Panc1 (cell line): Measurements from ENCODE around the gene IL32. TPM values are rescaled to one million over a fixed set of nuclear protein-coding genes. Genes with fewer than 3 reads are reported as not detected.

Experiments
- ATAC-seq: fragments of 200-7000 bp; cut with Tn5 transposase; 2 replicates; pipeline ENCODE4 v1.9.1; 2020; ENCODE audit warnings: mild to moderate bottlenecking, moderate library complexity
- BruUV-seq: library from RNA; stranded (reverse); fragments of 400-500 nt; replicated peaks from 2 replicates; lab custom pipeline; 2021; lab: Mats Ljungman, UMichigan
- CTCF ChIA-PET: fragments of 300-600 bp; sonication (Branson Sonifier 250); formaldehyde crosslinking; loops from one replicate; lab custom pipeline; 2022; ENCODE audit warnings: antibody characterized with exemption; lab: Charles Lee
- POLR2A ChIA-PET: fragments of 300-600 bp; sonication (Branson Sonifier 250); formaldehyde crosslinking; loops from one replicate; lab custom pipeline; 2022; ENCODE audit warnings: antibody characterized with exemption; lab: Charles Lee
- DNase-seq: peaks from one replicate; pipeline ENCODE4 v3.0.0-alpha.2; 2010; ENCODE audit warnings: low read depth, low spot score
- H3K27ac ChIP-seq: 2 replicates; pipeline ENCODE4 v1.5.1; 2011; ENCODE audit warnings: mild to moderate bottlenecking, low read length, inconsistent platforms
- H3K27me3 ChIP-seq: fragments of 200-500 bp; sonication (Bioruptor generic); 2 replicates; pipeline ENCODE4 v1.6.0; 2014; ENCODE audit warnings: low read length, inconsistent platforms; ENCODE audit not compliant: control insufficient read depth, insufficient read depth
- H3K36me3 ChIP-seq: fragments of 200-500 bp; sonication (Bioruptor generic); 2 replicates; pipeline ENCODE4 v1.5.1; 2014; ENCODE audit warnings: inconsistent platforms, mild to moderate bottlenecking, low read length, moderate library complexity; ENCODE audit not compliant: control insufficient read depth, insufficient read depth
- H3K4me1 ChIP-seq: 2 replicates; pipeline ENCODE4 v1.5.1; 2011; ENCODE audit warnings: inconsistent platforms, mild to moderate bottlenecking, low read length, moderate library complexity; ENCODE audit not compliant: control insufficient read depth, insufficient read depth
- H3K4me3 ChIP-seq, 2 experiments: 2 replicates each; pipeline ENCODE4 v1.5.1; 2011 to 2012; ENCODE audit warnings: low read depth in 2 of 2, low read length in 2 of 2, mild to moderate bottlenecking in 2 of 2, inconsistent platforms in 1 of 2, moderate library complexity in 1 of 2
- H3K9me3 ChIP-seq: fragments of 200-500 bp; sonication (Bioruptor generic); 2 replicates; pipeline ENCODE4 v1.5.1; 2014; ENCODE audit warnings: low read depth, mild to moderate bottlenecking, inconsistent platforms, low read length, moderate library complexity; ENCODE audit not compliant: control insufficient read depth, insufficient read depth
- POLR2AphosphoS5 ChIP-seq: IDR thresholded peaks from 2 replicates; pipeline ENCODE4 v1.6.1; 2012; ENCODE audit warnings: mild to moderate bottlenecking, low read depth, low read length, moderate library complexity
- SIN3A ChIP-seq: IDR thresholded peaks from 2 replicates; pipeline ENCODE4 v1.6.1; 2012; ENCODE audit warnings: low read depth, mild to moderate bottlenecking, low read length, moderate library complexity, borderline replicate concordance; ENCODE audit not compliant: insufficient read depth
- TCF7L2 ChIP-seq: IDR thresholded peaks from 2 replicates; pipeline ENCODE4 v1.6.1; 2011; ENCODE audit warnings: mild to moderate bottlenecking, low read depth, low read length, inconsistent platforms
- in situ Hi-C: cut with HindIII; loops from 2 replicates; pipeline ENCODE4 v1.10.0; 2016; ENCODE audit warnings: low sequenced_read_pairs, low pct_unique_long_range_greater_than_20kb
- intact Hi-C: fragments of 100-400 bp; cut with micrococcal nuclease; formaldehyde crosslinking; loops from one replicate; pipeline ENCODE4 v1.10.0; 2022; ENCODE audit not compliant: unreplicated experiment
- total RNA-seq: library from RNA; stranded (reverse); gene quantifications from one replicate; pipeline ENCODE4 v1.2.1, GENCODE V29; 2021; ENCODE audit not compliant: unreplicated experiment
- TF ChIP-seq, protein P1 (sequence below): fragments of 450-650 bp; IDR thresholded peaks from 2 replicates; pipeline ENCODE4 v1.5.1; 2017; ENCODE audit warnings: mild to moderate bottlenecking
- TF ChIP-seq, protein P2 (sequence below), 2 experiments: IDR thresholded peaks; 2 replicates each; pipeline ENCODE4 v1.6.1; 2011 to 2012; ENCODE audit warnings: low read depth in 2 of 2, control low read depth in 1 of 2, low read length in 1 of 2, mild to moderate bottlenecking in 1 of 2, moderate library complexity in 1 of 2; ENCODE audit not compliant: insufficient read depth in 1 of 2

Gene IL32
- total RNA-seq, 1 experiment from 2014 or later: 17.1 TPM

GRCh38 chr16:3101018-3101840 lies 35.8 kb downstream of the IL32 start:
- no peak for DNase-seq
- BruUV-seq: no TSS peak
- in situ Hi-C loops: no loop called here
- no peaks in the 10 kb centered on the region for H3K27me3 ChIP-seq
- H3K9me3 ChIP-seq: no peaks in the 10 kb centered on the region
- H3K4me3 ChIP-seq: no peak overlapping the region
- POLR2A ChIA-PET: no interaction called here
- ATAC-seq: no peak
- CTCF ChIA-PET: interaction anchor here (0.6 to 0.7 kb wide), 2 partner anchors 29 to 82 kb away, joined by 6 to 10 read pairs; no protein-coding TSS in a partner anchor
- intact Hi-C loops: no loop called here
- H3K36me3 ChIP-seq: 0 out of 2 replicates have a peak, but pooled peaks cover 2% of the 10 kb centered on the region
- peaks cover 9% of the 10 kb centered on the region for H3K4me1 ChIP-seq
- H3K27ac ChIP-seq: peak overlapping the region; percentile 70; the same call in 1 of the 2 replicates
- TF ChIP-seq TCF7L2 (no peak), POLR2AphosphoS5 (no peak), SIN3A (no peak)
- TF ChIP-seq, protein P1, sequence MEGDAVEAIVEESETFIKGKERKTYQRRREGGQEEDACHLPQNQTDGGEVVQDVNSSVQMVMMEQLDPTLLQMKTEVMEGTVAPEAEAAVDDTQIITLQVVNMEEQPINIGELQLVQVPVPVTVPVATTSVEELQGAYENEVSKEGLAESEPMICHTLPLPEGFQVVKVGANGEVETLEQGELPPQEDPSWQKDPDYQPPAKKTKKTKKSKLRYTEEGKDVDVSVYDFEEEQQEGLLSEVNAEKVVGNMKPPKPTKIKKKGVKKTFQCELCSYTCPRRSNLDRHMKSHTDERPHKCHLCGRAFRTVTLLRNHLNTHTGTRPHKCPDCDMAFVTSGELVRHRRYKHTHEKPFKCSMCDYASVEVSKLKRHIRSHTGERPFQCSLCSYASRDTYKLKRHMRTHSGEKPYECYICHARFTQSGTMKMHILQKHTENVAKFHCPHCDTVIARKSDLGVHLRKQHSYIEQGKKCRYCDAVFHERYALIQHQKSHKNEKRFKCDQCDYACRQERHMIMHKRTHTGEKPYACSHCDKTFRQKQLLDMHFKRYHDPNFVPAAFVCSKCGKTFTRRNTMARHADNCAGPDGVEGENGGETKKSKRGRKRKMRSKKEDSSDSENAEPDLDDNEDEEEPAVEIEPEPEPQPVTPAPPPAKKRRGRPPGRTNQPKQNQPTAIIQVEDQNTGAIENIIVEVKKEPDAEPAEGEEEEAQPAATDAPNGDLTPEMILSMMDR: peak; percentile 91
- TF ChIP-seq, protein P2, sequence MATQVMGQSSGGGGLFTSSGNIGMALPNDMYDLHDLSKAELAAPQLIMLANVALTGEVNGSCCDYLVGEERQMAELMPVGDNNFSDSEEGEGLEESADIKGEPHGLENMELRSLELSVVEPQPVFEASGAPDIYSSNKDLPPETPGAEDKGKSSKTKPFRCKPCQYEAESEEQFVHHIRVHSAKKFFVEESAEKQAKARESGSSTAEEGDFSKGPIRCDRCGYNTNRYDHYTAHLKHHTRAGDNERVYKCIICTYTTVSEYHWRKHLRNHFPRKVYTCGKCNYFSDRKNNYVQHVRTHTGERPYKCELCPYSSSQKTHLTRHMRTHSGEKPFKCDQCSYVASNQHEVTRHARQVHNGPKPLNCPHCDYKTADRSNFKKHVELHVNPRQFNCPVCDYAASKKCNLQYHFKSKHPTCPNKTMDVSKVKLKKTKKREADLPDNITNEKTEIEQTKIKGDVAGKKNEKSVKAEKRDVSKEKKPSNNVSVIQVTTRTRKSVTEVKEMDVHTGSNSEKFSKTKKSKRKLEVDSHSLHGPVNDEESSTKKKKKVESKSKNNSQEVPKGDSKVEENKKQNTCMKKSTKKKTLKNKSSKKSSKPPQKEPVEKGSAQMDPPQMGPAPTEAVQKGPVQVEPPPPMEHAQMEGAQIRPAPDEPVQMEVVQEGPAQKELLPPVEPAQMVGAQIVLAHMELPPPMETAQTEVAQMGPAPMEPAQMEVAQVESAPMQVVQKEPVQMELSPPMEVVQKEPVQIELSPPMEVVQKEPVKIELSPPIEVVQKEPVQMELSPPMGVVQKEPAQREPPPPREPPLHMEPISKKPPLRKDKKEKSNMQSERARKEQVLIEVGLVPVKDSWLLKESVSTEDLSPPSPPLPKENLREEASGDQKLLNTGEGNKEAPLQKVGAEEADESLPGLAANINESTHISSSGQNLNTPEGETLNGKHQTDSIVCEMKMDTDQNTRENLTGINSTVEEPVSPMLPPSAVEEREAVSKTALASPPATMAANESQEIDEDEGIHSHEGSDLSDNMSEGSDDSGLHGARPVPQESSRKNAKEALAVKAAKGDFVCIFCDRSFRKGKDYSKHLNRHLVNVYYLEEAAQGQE (IDR thresholded peaks at IDR 0.05; ENCODE audit: insufficient read depth in 1 of 2, low read depth in 2 of 2, low read length in 1 of 2): no peak

- H3K4me1 ChIP-seq: peaks cover 9% of the 10 kb centered on the region
- ATAC-seq: no peak
- H3K27ac ChIP-seq: no peak overlapping the region
- CTCF ChIA-PET: interaction anchor here (0.7 kb wide), 1 partner anchor 81 kb away, joined by 10 read pairs; no protein-coding TSS in a partner anchor
- no peaks in the 10 kb centered on the region for H3K27me3 ChIP-seq
- H3K9me3 ChIP-seq: no peaks in the 10 kb centered on the region
- in situ Hi-C loops: no loop called here
- no peak for DNase-seq
- no peak overlapping the region for H3K4me3 ChIP-seq
- POLR2A ChIA-PET: no interaction called here
- no peak for TF ChIP-seq POLR2AphosphoS5
- TF ChIP-seq, protein P1: no peak
- intact Hi-C loops: no loop called here
- 0 out of 2 replicates have a peak, but pooled peaks cover 2% of the 10 kb centered on the region for H3K36me3 ChIP-seq
- BruUV-seq: no TSS peak
These were observed 36.5 kb downstream of the IL32 start for GRCh38 chr16:3101841-3102470.
